GM04504 (cell line): ENCODE measurements around the gene SPAST.
"Not testable (repeated sequence)": the region's sequence is repeated elsewhere in the genome, so short reads cannot be mapped to it uniquely, and the experiment has no call there.

ENCODE experiments used
- DNase-seq: peaks from one replicate; pipeline ENCODE4 v3.0.0-alpha.2; 2012; ENCODE audit warnings: low read depth

Gene SPAST

GRCh38 chr2:32128636-32129035 is 65.3 kb downstream of the SPAST start:
- DNase-seq, result no peak

- no peak for DNase-seq
Observed at GRCh38 chr2:32129086-32129485, 65.7 kb downstream of the SPAST start.

GRCh38 chr2:32135409-32135808 is 72.1 kb downstream of the SPAST start:
- peak; percentile 52 for DNase-seq

- peak; percentile 21 for DNase-seq
Observed at GRCh38 chr2:32136097-32136496, 72.7 kb downstream of the SPAST start.

GRCh38 chr2:32151544-32151943 is 88.2 kb downstream of the SPAST start:
- not testable (repeated sequence) for DNase-seq

- no peak for DNase-seq
Observed at GRCh38 chr2:32159678-32160077, 96.3 kb downstream of the SPAST start.

GRCh38 chr2:32161296-32161695 is 97.9 kb downstream of the SPAST start:
- no peak for DNase-seq

GRCh38 chr2:32164254-32164653 is 100.9 kb downstream of the SPAST start:
- not testable (repeated sequence) for DNase-seq

GRCh38 chr2:32165027-32165347 is 101.6 kb downstream of the SPAST start:
- DNase-seq, result not testable (repeated sequence)

- DNase-seq, result no peak
Observed at GRCh38 chr2:32166115-32166574, 102.8 kb downstream of the SPAST start.

GRCh38 chr2:32168513-32168912 is 105.2 kb downstream of the SPAST start:
- no peak for DNase-seq

GRCh38 chr2:32172870-32173269 is 109.5 kb downstream of the SPAST start:
- DNase-seq, result no peak

- DNase-seq, result no peak
Observed at GRCh38 chr2:32182667-32183066, 119.3 kb downstream of the SPAST start.

- no peak for DNase-seq
Observed at GRCh38 chr2:32189011-32189410, 125.7 kb downstream of the SPAST start.

GRCh38 chr2:32192418-32192817 is 129.1 kb downstream of the SPAST start:
- DNase-seq, result no peak

- DNase-seq, result no peak
Observed at GRCh38 chr2:32200814-32201213, 137.5 kb downstream of the SPAST start.

GRCh38 chr2:32203428-32203827 is 140.1 kb downstream of the SPAST start:
- DNase-seq, result not testable (repeated sequence)
